ENCODE results near the gene SV2C. TPM values are rescaled to one million over a fixed set of nuclear protein-coding genes. Genes with fewer than 3 reads are reported as not detected.
"Not testable (repeated sequence)": the region's sequence is repeated elsewhere in the genome, so short reads cannot be mapped to it uniquely, and the experiment has no call there.

The SV2C gene
- total RNA-seq, 1 experiment from 2014 or later = 0.09 TPM

DNA sequence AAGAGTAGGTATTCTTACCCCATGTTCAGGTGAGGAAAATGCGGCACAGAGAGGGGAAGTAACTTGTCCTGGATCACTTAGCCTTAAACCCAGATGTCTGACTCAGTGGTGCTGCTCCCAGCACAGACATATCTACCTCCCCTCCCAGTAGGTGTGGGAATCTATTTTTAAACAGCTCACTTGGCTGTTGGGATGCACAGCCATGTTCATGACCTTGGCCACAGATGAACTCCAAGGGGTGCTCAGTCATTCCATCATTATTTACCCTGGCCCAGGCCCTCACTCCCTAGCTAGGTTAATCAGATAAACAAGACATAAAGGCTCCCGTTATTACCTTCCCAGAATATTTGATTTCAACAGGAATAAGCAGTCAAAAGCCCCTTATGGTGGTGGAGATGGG, 231.5 kb downstream of the SV2C start:
- Mint-ChIP-seq H3K4me3 (no peak overlapping the region), H3K36me3 (no peaks in the 10 kb centered on the region), H3K27me3 (ENCODE audit: low read depth) (no peaks in the 10 kb centered on the region; the same call in 1 of the 2 replicates), H3K27ac (no peak overlapping the region), H3K9me3 (no peaks in the 10 kb centered on the region), H3K4me1 (no peaks in the 10 kb centered on the region)
- ATAC-seq (no peak), DNase-seq (ENCODE audit: low spot score) (no peak)
- POLR2A ChIA-PET = no interaction called here
- TF ChIP-seq SMAD4 (CRISPR knock-in tag; IDR thresholded peaks at IDR 0.05) (no peak), PREB (CRISPR knock-in tag; IDR thresholded peaks at IDR 0.05; ENCODE audit: borderline replicate concordance) (no peak), ZNF512 (CRISPR knock-in tag; IDR thresholded peaks at IDR 0.05; ENCODE audit: borderline replicate concordance) (no peak), E2F1 (CRISPR knock-in tag; IDR thresholded peaks at IDR 0.05) (no peak), JUN (CRISPR knock-in tag; IDR thresholded peaks at IDR 0.05) (no peak), NR1H2 (CRISPR knock-in tag; IDR thresholded peaks at IDR 0.05) (no peak)
- TF ChIP-seq, protein P1, sequence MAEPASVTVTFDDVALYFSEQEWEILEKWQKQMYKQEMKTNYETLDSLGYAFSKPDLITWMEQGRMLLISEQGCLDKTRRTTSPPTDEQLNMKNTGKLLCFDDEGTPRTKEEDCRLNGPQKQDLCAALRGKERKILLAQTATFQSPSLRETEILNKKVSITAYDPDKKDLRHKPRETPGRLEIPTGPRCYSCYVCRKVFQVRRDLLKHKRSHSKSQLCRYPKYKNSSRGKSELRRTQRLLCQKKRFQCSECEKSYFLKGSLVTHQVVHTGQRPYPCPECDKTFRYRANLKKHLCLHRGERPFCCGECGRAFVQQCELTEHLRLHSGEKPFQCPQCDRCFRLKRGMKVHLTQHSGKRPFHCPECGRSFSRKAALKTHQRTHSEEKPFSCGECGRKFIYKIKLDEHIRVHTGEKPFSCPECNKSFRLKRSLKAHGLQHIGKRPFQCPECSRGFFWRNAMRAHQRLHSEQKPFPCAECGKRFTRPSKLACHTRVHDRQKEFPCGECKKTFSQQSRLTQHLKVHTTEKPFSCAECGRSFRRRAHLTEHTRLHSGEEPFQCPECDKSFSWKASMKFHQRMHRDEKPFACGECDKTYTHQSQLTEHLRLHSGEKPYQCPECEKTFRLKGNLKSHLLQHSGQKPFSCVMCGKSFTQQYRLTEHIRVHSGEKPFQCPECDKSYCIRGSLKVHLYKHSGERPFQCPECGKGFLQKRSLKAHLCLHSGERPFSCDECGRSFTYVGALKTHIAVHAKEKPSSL (CRISPR knock-in tag; conservative IDR thresholded peaks at IDR 0.05) = no peak
- TF ChIP-seq, protein P2, sequence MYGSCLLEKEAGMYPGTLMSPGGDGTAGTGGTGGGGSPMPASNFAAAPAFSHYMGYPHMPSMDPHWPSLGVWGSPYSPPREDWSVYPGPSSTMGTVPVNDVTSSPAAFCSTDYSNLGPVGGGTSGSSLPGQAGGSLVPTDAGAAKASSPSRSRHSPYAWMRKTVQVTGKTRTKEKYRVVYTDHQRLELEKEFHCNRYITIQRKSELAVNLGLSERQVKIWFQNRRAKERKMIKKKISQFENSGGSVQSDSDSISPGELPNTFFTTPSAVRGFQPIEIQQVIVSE (CRISPR knock-in tag; IDR thresholded peaks at IDR 0.05; ENCODE audit: borderline replicate concordance) = no peak
- CTCF ChIA-PET = interaction anchor here (0.6 kb wide), 1 partner anchor 830 kb away, joined by 3 read pairs; no protein-coding TSS in a partner anchor

- peaks cover 19% of the 10 kb centered on the region for H3K9me3 Mint-ChIP-seq
- CTCF ChIA-PET = interaction anchor here (1.2 kb wide), 1 partner anchor 11 kb away, joined by 6 read pairs; no protein-coding TSS in a partner anchor
Observed at GRCh38 chr5:76319673-76320072, 236.5 kb downstream of the SV2C start.

DNA sequence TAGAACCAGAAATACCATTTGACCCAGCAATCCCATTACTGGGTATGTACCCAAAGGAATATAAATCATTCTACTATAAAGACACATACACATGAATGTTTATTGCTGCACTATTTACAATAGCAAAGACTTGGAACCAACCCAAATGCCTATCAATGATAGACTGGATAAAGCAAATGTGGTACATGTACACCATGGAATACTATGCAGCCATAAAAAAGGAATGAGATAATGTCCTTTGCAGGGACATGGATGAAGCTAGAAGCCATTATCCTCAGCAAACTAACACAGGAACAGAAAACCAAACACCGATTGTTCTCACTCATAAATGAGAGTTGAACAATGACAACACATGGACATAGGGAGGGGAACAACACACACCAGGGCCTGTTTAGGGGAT, 240.3 kb downstream of the SV2C start:
- peaks cover 12% of the 10 kb centered on the region; the same call in 1 of the 2 replicates for H3K36me3 Mint-ChIP-seq
- peaks cover 37% of the 10 kb centered on the region for H3K4me1 Mint-ChIP-seq
- peaks cover 19% of the 10 kb centered on the region for H3K9me3 Mint-ChIP-seq
- POLR2A ChIA-PET; ATAC-seq; H3K27ac Mint-ChIP-seq; H3K4me3 Mint-ChIP-seq; CTCF ChIA-PET; DNase-seq (ENCODE audit: low spot score): not testable (repeated sequence)
- H3K27me3 Mint-ChIP-seq (ENCODE audit: low read depth) = peaks cover 17% of the 10 kb centered on the region

More at GRCh38 chr5:76319673-76320072, 236.5 kb downstream of the SV2C start:
- Mint-ChIP-seq H3K36me3 (peaks cover 12% of the 10 kb centered on the region; the same call in 1 of the 2 replicates), H3K27ac (no peak overlapping the region), H3K4me3 (no peak overlapping the region), H3K27me3 (ENCODE audit: low read depth) (no peaks in the 10 kb centered on the region), H3K4me1 (no peaks in the 10 kb centered on the region)
- DNase-seq (ENCODE audit: low spot score) = no peak
- POLR2A ChIA-PET = no interaction called here
- TF ChIP-seq FOXJ3 (CRISPR knock-in tag; IDR thresholded peaks at IDR 0.05; ENCODE audit: borderline replicate concordance) = no peak
- TF ChIP-seq MLX (CRISPR knock-in tag; IDR thresholded peaks at IDR 0.05) = no peak
- no peak for TF ChIP-seq ZSCAN18 (CRISPR knock-in tag; IDR thresholded peaks at IDR 0.05)
- TF ChIP-seq, protein P3, sequence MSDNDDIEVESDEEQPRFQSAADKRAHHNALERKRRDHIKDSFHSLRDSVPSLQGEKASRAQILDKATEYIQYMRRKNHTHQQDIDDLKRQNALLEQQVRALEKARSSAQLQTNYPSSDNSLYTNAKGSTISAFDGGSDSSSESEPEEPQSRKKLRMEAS (CRISPR knock-in tag; IDR thresholded peaks at IDR 0.05) = no peak
- TF ChIP-seq TCF7 (CRISPR knock-in tag; IDR thresholded peaks at IDR 0.05; ENCODE audit: low read depth) = no peak
- no peak for TF ChIP-seq ZNF671 (CRISPR knock-in tag; IDR thresholded peaks at IDR 0.05)
- TF ChIP-seq ZNF416 (CRISPR knock-in tag; IDR thresholded peaks at IDR 0.05) = no peak
- TF ChIP-seq TP53 (CRISPR knock-in tag; IDR thresholded peaks at IDR 0.05) = no peak
- TF ChIP-seq NFYB (CRISPR knock-in tag; conservative IDR thresholded peaks at IDR 0.05; ENCODE audit: low read depth) = no peak
- TF ChIP-seq ATF6 (CRISPR knock-in tag; IDR thresholded peaks at IDR 0.05) = no peak
- no peak for TF ChIP-seq GTF2I (CRISPR knock-in tag; conservative IDR thresholded peaks at IDR 0.05)
- TF ChIP-seq ZNF138 (CRISPR knock-in tag; conservative IDR thresholded peaks at IDR 0.05) = no peak
- TF ChIP-seq ELF4 (CRISPR knock-in tag; IDR thresholded peaks at IDR 0.05; ENCODE audit: low read depth) = no peak
- TF ChIP-seq ZNF317 (CRISPR knock-in tag; IDR thresholded peaks at IDR 0.05; ENCODE audit: borderline replicate concordance, low read depth) = no peak
- no peak for ATAC-seq
